Measurements from ENCODE around the gene TFCP2. TPM values are rescaled to one million over a fixed set of nuclear protein-coding genes. Genes with fewer than 3 reads are reported as not detected.

The TFCP2 gene
- total RNA-seq, 1 donor from 2014 or later = 15.5 TPM

GRCh38 chr12:51162217-51162616, 10.7 kb downstream of the TFCP2 start:
- H3K4me3 ChIP-seq = no peak overlapping the region
- intact Hi-C loops (cut with DNase I) = no loop called here

DNA sequence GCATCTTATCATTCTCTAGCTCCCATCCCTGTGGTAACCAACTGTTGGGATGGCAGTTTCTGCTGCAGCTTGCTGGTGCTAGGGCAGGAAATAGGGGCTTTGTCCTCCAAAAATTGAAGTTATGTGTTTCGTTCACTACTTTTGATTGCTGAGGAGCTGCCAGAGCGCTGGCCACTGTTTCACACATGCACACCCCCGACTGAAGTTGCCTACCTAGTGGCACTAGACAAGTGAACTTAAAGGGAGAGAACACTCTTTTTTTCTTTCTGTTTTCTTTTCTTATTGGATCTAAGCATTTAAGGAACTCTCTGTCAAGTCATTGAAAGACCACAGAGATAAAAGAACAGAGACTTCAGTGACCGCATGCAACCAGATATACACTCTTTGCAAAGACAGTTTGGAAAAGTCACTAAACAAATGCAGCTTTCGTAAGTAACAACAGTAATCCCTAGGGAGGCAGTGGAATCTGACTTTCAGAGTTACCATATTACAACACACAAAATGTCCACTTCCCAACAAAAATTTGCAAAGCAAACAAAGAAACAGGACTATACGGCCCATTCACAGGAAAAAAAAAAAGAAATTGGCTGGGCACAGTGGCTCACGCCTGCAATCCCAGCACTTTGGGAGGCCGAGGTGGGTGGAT, 12.0 kb downstream of the TFCP2 start:
- Histone ChIP-seq H3K27me3 (no peaks in the 10 kb centered on the region), H3K4me3 (no peak overlapping the region), H3K27ac (no peak overlapping the region), H3K4me1 (no peaks in the 10 kb centered on the region), H3K36me3 (no peaks in the 10 kb centered on the region), H3K9me3 (no peaks in the 10 kb centered on the region)
- TF ChIP-seq POLR2AphosphoS5 (IDR thresholded peaks at IDR 0.05; ENCODE audit: insufficient read depth in 1 of 2, low read depth in 1 of 2) = no peak
- TF ChIP-seq, protein P1, sequence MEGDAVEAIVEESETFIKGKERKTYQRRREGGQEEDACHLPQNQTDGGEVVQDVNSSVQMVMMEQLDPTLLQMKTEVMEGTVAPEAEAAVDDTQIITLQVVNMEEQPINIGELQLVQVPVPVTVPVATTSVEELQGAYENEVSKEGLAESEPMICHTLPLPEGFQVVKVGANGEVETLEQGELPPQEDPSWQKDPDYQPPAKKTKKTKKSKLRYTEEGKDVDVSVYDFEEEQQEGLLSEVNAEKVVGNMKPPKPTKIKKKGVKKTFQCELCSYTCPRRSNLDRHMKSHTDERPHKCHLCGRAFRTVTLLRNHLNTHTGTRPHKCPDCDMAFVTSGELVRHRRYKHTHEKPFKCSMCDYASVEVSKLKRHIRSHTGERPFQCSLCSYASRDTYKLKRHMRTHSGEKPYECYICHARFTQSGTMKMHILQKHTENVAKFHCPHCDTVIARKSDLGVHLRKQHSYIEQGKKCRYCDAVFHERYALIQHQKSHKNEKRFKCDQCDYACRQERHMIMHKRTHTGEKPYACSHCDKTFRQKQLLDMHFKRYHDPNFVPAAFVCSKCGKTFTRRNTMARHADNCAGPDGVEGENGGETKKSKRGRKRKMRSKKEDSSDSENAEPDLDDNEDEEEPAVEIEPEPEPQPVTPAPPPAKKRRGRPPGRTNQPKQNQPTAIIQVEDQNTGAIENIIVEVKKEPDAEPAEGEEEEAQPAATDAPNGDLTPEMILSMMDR (IDR thresholded peaks at IDR 0.05) = no peak
- TF ChIP-seq POLR2A (IDR thresholded peaks at IDR 0.05) = no peak
- no peak for DNase-seq (ENCODE audit: extremely low spot score in 2 of 2)
- intact Hi-C loops (cut with DNase I) = no loop called here

More at GRCh38 chr12:51162217-51162616, 10.7 kb downstream of the TFCP2 start:
- Histone ChIP-seq H3K27ac (no peak overlapping the region), H3K9me3 (no peaks in the 10 kb centered on the region), H3K36me3 (no peaks in the 10 kb centered on the region), H3K4me1 (no peaks in the 10 kb centered on the region), H3K27me3 (no peaks in the 10 kb centered on the region)
- no peak for DNase-seq (ENCODE audit: extremely low spot score in 2 of 2)
- TF ChIP-seq, protein P1 (IDR thresholded peaks at IDR 0.05) = no peak
- TF ChIP-seq POLR2A (IDR thresholded peaks at IDR 0.05) = no peak
- TF ChIP-seq POLR2AphosphoS5 (IDR thresholded peaks at IDR 0.05; ENCODE audit: insufficient read depth in 1 of 2, low read depth in 1 of 2) = no peak

DNA sequence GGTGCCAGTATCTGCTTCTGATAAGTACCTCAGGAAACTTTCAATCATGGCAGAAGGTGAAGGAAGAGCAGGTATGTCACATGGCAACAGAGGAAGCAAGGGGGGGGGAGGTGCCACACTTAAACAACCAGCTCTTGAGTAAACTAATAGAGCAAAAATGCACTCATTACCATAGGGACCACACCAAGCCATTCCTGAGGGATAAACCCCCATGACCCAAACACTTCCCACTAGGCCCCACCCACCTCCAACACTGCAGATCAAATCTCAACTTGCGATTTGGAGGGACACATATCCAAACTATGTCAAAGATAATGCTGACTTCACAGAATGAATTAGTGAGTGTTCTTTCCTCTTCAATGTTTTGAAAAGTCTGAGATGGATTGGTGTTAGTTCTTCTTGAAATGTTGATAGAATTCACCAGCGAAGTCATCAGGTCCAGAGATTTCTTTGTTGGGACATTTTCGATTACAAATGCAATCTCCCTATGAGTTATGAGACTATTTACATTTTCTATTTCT, 16.6 kb downstream of the TFCP2 start:
- Histone ChIP-seq H3K4me3 (no peak overlapping the region), H3K4me1 (no peaks in the 10 kb centered on the region), H3K9me3 (no peaks in the 10 kb centered on the region), H3K27me3 (no peaks in the 10 kb centered on the region), H3K36me3 (no peaks in the 10 kb centered on the region), H3K27ac (no peak overlapping the region)
- DNase-seq (ENCODE audit: extremely low spot score in 2 of 2) = no peak
- intact Hi-C loops (cut with DNase I) = no loop called here
- no peak for TF ChIP-seq POLR2AphosphoS5 (IDR thresholded peaks at IDR 0.05; ENCODE audit: insufficient read depth in 1 of 2, low read depth in 1 of 2)
- TF ChIP-seq, protein P1 (IDR thresholded peaks at IDR 0.05) = no peak
- no peak for TF ChIP-seq POLR2A (IDR thresholded peaks at IDR 0.05)

GRCh38 chr12:51152953-51153352, 20.0 kb downstream of the TFCP2 start:
- Histone ChIP-seq H3K27ac (no peak overlapping the region), H3K4me3 (no peak overlapping the region), H3K9me3 (no peaks in the 10 kb centered on the region), H3K4me1 (no peaks in the 10 kb centered on the region), H3K36me3 (no peaks in the 10 kb centered on the region), H3K27me3 (no peaks in the 10 kb centered on the region)
- DNase-seq (ENCODE audit: extremely low spot score in 2 of 2) = no peak
- TF ChIP-seq POLR2A (IDR thresholded peaks at IDR 0.05) = no peak
- intact Hi-C loops (cut with DNase I) = no loop called here

- Histone ChIP-seq H3K27me3 (no peaks in the 10 kb centered on the region), H3K36me3 (no peaks in the 10 kb centered on the region), H3K4me3 (no peak overlapping the region), H3K4me1 (no peaks in the 10 kb centered on the region), H3K27ac (no peak overlapping the region), H3K9me3 (no peaks in the 10 kb centered on the region)
- no peak for DNase-seq (ENCODE audit: extremely low spot score in 2 of 2)
- TF ChIP-seq POLR2A (IDR thresholded peaks at IDR 0.05) (no peak), POLR2AphosphoS5 (IDR thresholded peaks at IDR 0.05; ENCODE audit: insufficient read depth in 1 of 2, low read depth in 1 of 2) (no peak)
- TF ChIP-seq, protein P1 (IDR thresholded peaks at IDR 0.05) = no peak
- intact Hi-C loops (cut with DNase I) = no loop called here
Observed at GRCh38 chr12:51150777-51151176, 22.2 kb downstream of the TFCP2 start.
